Inflammatory macrophage (primary cell): ENCODE measurements around the gene GATA2.

Experiments used
- DNase-seq, 2 donors: peaks; one replicate each; pipeline ENCODE4 v3.0.0-alpha.2; 2020 to 2022

The GATA2 gene

DNA sequence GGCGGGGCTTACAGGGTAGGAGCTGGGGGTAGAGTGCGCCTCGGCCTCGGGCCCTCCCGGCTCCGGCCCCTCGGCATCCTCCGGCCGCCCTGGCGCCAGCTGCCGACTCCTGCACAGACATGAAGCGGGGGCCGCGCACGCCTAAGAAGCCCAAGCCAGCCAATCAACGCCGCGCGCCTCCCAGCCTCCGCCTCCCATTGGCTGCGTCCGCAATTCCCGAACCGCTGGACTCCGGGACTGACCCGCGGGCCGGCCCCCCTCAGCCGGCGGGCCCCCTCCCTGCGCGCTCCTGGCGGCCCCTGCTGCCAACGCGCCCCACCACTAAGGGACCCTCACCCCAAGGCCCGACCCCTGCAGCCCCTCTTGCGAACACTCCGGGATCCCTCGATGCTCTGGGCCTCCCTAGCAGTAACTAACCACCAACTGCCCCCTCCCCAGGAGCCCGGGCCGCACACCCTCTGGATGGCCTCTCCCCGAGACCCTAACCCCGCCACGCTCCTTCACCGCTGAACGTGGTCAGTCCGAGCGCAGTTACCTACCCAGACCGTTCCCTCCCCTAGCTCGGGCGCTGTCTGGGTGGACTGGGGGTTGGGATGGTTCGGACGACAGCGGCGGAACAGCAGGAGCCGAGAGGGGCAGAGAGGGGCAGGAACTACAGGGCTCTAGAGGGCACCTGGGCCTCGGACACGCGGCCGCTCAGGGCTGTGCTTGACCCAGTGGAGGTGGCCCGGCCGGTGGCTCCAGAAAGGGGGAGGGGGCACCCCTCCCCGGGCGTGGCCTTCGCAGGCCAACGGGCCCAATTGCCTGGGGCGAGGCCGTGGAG is 5.0 kb downstream of the GATA2 start:
- peak; percentile 14 to 59 for DNase-seq

DNA sequence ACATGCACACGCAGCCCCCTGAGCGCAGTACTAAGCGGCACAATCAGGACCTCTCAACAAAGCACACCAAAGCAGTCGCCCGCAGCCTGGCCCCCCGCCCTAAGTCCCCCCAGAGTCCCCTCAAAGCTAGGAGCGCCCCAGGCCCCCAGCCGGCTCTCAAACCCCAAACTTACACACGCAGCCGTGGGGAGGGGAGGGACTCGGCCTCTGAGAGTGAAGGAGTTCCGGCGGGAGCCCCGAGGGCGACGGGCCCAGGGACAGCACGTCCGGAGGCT is 5.5 kb downstream of the GATA2 start:
- no peak for DNase-seq

DNA sequence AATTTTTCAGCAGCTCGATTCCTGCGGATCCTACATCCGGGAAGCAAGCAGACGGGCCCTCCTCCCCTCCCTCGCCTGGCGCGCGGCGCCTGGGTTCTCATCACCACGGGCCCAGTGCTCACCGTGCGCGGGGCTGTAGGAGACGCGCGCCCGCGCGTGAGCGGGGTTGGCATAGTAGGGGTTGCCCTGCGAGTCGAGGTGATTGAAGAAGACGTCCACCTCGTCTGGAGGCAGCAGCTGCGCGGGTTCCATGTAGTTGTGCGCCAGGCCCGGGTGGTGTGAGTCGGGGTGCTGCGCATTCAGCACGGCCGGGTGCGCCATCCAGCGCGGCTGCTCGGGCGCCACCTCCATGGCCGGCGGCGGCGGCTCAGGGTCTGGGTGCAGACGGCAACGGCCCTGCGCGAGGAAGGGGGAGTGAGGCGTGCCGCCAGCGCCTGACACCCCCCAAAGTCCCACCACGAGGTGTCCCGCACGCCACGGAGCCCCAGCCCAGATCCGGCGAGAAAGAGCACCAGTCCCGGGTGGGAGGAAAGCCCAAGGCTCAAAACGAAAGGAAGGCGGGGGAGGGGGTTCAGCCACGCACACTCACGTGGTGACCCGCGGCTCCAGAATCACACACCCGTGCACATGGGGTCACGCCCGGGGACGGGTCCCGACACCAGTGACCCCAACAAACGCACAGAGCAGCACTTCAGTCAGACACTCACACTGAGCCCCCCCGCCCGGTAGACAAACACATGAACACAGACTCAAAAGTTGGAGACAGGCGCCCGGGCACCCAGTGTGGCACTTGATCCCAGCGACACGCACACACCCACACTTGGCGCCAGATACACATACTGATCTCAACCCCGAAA is 6.1 kb downstream of the GATA2 start:
- DNase-seq: no peak

GRCh38 chr3:128486205-128486628 is 6.8 kb downstream of the GATA2 start:
- no peak for DNase-seq

GRCh38 chr3:128485282-128486204 is 7.5 kb downstream of the GATA2 start:
- DNase-seq: no peak

GRCh38 chr3:128484404-128485281 is 8.4 kb downstream of the GATA2 start:
- DNase-seq: no peak

DNA sequence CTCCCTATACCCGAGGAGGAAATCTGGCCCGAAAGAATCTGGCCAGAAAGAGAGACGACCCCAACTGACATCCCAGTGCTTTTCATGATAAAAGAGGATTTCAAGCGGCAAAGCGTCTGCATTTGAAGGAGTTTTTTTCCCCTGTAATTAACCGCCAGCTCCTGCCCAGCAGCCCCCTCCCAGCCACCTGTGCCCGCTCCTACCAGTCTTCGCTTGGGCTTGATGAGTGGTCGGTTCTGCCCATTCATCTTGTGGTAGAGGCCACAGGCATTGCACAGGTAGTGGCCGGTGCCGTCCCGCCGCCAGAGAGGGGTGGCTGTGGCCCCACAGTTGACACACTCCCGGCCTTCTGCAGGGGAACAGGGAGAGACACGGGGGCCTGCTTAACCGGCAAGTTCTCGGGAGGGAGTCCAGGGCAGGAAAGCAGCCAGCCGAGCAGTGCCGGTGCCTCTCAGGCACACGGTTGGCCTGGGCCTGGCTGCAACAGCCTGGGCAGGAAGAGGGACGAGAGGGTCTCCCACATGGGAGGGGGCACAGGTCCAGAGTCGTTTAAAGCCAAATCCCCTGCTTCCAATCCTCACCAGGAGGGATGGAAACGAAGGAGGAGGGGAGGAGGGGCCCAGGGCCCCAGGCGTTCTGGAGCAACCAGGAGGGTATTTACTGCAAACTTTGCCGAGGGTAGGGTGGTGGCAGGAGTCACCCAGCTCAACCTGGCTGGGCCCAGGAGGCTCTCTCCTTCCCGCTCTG is 9.2 kb downstream of the GATA2 start:
- DNase-seq: no peak

DNA sequence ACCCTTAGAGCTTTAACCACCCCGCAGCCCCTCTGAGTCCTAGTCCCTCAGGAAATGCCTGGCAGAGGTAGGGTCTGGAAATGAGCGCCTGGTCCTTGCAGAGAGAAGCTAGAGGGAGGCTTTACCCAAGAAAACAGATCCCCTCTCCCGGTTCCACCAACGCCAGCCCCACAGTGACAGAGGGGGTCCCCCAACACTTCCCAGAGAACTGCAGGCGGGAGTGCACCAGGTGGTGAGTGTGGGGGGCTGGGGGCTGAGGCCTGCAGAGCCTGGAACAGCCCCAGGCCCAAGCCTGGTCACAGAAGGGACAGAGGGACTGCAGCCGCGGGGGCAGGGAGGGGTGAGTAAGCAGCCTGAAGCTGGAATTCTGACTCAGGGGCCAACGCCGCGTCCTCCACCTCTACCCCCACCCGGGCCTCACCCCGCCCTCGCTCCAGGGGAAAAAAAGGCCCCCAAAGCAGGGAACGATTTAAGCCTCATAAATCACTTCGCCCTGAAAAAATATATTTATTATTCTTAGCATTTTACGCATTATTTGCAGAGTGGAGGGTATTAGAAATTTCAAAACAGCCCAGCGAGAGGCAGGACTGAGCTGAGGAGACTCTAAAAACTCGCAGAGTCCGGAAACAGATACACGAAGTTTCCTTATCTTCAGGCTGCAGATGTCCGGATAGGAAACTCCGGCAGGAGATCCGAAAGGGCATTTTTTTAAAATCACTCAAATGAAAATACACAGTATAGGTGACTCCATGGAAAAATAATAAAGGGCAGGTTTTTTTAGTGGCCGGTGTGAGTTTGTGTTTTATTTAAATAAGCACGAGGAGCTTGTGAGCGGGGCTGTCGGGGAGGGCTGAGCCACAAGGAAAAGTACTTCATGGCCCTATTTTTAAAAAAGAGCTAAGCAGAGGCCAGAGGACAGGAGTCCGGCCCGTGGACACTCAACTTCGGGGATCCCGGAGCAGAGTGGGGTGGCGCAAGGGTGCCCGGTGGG is 10.0 kb downstream of the GATA2 start:
- peak in 1 of 2 donors; percentile 6 for DNase-seq

DNA sequence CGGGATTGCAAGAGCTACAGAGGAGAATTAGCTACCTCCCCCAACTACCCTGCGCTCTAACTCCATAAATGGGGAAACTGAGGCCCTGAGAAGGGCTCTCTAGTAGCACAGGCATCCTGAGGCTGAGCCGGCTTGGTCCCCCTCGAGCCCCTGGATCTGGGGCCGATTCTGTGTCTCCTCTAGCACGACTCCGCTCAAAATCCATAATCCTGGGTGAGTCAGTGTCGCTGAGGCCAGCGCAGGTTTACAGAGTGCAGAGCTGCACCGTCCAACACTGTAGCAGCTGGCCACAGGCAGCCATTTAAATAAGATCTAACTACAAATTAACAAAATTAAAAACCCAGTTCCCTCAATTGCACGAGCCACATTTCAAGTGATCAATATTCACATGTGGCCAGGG is 10.8 kb downstream of the GATA2 start:
- DNase-seq: no peak

- no peak for DNase-seq
Observed at GRCh38 chr3:128481438-128481942, 11.5 kb downstream of the GATA2 start.

DNA sequence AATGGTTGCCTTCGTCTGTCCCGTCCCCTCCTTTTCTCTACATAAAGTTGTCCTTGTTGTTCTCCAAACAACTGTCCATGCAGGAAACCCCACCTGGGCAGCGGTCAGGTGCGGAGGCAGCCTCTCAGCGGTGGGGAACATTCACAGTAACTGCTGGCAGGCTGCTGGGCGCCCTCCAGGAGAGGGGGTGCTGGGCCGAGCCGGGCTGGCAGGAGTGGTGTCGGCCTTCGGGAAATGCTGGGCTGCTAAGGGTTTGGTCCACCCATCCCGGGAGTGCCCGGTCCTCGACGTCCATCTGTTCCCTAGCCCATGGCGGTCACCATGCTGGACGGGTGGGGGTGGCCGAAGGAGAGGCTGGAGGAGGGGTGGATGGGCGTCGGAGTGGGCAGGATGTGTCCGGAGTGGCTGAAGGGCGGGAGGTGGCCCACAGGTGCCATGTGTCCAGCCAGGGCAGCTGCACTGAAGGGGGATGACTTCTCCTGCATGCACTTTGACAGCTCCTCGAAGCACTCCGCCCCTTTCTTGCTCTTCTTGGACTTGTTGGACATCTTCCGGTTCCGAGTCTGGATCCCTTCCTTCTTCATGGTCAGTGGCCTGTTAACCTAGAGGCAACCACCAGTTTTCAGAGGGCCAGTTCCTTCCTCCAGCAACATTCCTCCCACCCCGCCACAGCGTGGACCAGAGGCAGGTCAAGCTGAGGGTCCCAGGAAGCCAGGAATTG is 12.1 kb downstream of the GATA2 start:
- no peak for DNase-seq

DNA sequence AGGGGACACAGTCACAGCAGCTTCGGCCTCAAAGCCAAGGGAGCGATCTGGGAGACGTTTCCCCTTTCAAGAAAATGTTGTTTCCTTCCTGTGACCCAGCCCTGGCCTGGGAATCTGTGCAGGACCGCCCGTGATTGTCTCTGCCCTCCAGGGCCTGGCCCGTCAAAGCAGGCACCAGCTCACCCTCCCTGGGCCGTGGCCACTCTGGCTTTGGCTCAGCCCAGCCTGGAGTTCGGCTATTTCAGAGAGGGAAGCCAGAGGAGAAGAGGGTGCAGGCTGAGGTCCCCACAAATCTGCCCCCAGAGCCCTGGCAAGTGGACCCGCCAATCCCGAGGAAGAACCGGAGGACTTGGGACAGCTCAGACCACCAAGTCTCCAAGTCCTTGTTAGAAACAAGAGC is 12.7 kb downstream of the GATA2 start:
- no peak for DNase-seq

GRCh38 chr3:128479558-128480086 is 13.4 kb downstream of the GATA2 start:
- no peak for DNase-seq

GRCh38 chr3:128478576-128479506 is 14.2 kb downstream of the GATA2 start:
- no peak for DNase-seq

- no peak for DNase-seq
Observed at GRCh38 chr3:128476659-128477058, 16.3 kb downstream of the GATA2 start.

GRCh38 chr3:128475355-128475754 is 17.6 kb downstream of the GATA2 start:
- no peak for DNase-seq

GRCh38 chr3:128473737-128474136 is 19.3 kb downstream of the GATA2 start:
- no peak for DNase-seq

GRCh38 chr3:128473180-128473519 is 19.9 kb downstream of the GATA2 start:
- no peak for DNase-seq
